Choroid plexus epithelial cell (primary cell): ENCODE measurements around the gene PRPF6.

Experiments used
- DNase-seq: peaks from one replicate; pipeline ENCODE4 v3.0.0-alpha.2; 2010; ENCODE audit warnings: low read depth
- H3K4me3 ChIP-seq: 2 replicates; pipeline ENCODE4 v1.5.1; 2011; ENCODE audit warnings: low read depth, mild to moderate bottlenecking, control low read depth, low read length, moderate library complexity
- TF ChIP-seq, protein P1 (sequence below): conservative IDR thresholded peaks from 2 replicates; pipeline ENCODE4 v1.5.1; 2011; ENCODE audit warnings: low read depth, mild to moderate bottlenecking, control low read depth, inconsistent platforms, low read length, moderate library complexity

The PRPF6 gene

DNA sequence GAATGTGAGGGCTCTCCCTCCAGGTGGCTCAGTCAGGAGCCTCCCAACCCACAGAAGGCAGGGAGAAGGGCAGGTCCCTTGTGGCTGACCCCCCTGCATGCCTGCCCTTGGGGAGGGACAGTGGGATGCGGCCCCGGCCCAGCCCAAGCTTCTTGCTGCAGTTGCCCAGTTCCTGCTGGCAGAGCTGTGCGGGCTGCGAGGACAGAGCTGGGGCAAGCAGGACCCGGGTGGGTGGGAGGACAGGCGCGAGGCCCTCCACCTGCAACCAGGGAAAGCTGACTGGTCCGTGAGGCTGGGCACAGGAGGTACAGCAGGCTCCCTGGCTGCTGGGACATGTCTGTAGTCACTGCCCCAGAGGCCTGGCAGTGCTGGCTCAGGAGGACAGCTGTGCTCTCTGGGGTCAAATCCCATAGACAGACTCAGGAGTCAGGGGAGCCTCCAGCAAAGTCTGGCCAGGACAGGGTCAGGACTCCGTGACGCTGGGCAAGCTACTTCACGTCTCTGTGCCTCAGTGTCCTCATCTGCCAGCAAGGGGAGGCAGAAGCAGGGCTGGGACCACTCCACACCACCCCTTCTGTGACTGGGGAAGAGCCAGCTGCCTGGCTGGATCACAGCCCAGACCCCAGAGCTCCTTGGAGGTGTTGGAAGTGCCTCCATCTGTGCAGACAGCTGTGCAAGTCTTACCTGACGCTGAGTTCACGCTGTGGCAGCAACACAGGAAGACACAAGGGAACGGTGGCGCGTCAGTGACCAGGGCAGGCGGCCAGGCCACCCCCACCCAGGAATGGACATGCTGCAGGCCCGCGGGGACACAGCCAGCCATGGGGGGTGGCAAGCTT is 37.7 kb upstream of the PRPF6 start:
- no peak for DNase-seq
- TF ChIP-seq, protein P1, sequence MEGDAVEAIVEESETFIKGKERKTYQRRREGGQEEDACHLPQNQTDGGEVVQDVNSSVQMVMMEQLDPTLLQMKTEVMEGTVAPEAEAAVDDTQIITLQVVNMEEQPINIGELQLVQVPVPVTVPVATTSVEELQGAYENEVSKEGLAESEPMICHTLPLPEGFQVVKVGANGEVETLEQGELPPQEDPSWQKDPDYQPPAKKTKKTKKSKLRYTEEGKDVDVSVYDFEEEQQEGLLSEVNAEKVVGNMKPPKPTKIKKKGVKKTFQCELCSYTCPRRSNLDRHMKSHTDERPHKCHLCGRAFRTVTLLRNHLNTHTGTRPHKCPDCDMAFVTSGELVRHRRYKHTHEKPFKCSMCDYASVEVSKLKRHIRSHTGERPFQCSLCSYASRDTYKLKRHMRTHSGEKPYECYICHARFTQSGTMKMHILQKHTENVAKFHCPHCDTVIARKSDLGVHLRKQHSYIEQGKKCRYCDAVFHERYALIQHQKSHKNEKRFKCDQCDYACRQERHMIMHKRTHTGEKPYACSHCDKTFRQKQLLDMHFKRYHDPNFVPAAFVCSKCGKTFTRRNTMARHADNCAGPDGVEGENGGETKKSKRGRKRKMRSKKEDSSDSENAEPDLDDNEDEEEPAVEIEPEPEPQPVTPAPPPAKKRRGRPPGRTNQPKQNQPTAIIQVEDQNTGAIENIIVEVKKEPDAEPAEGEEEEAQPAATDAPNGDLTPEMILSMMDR: no peak
- H3K4me3 ChIP-seq: no peak overlapping the region

DNA sequence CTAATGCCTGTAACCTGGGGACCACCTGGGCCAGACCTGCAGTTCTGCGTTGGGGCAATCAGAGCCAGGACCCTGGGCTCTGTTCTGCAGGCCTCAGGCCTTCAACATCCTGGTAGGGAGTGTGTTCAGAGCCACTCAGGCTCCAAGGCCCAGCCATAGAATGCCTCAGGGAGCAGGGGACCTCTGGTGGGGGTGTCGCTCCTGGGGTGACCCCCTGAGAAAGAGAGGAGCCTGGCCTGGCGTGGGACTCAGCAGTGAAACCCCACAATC is 37.2 kb upstream of the PRPF6 start:
- TF ChIP-seq, protein P1: no peak
- no peak for DNase-seq
- no peak overlapping the region for H3K4me3 ChIP-seq

DNA sequence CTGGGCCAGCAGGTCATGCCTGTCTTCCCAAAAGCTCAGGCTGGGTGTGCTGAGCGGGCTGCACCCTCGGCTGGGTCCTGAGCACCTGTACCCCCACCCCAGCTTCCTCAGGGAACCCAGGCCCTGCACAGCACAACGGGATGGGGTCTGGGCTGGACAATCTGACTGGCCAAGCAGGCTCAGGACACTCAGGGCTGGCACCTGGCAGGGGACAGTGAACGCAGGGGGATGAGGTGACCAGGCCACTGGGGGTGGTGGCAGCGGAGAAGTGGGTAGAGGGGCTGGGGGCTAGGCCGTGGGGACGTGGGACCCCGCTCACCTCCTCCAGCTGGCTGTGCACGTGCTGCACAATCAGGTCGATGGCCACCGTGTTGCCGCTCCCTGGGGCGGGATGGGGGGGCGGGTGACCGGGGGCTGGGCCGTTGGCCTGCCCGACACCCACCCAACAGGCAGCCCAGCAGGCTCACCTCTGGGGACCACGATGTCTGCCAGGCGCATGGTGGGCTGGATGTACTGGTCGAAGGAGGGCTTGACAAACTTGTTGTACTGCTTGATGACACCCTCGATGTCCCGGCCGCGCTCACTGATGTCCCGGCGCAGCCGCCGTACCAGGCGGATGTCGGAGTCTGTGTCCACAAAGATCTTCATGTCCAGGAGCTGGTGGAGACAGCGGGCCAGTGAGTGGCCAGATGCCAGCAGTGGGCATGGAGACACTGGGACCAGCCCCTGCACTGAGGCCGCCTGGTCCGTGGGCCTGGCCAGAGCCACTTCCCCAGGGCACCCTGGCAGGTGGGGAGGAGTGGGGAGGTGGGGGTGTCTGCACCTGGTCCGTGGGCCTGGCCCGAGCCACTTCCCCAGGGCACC is 36.6 kb upstream of the PRPF6 start:
- TF ChIP-seq, protein P1: no peak
- H3K4me3 ChIP-seq: no peak overlapping the region
- DNase-seq: no peak

DNA sequence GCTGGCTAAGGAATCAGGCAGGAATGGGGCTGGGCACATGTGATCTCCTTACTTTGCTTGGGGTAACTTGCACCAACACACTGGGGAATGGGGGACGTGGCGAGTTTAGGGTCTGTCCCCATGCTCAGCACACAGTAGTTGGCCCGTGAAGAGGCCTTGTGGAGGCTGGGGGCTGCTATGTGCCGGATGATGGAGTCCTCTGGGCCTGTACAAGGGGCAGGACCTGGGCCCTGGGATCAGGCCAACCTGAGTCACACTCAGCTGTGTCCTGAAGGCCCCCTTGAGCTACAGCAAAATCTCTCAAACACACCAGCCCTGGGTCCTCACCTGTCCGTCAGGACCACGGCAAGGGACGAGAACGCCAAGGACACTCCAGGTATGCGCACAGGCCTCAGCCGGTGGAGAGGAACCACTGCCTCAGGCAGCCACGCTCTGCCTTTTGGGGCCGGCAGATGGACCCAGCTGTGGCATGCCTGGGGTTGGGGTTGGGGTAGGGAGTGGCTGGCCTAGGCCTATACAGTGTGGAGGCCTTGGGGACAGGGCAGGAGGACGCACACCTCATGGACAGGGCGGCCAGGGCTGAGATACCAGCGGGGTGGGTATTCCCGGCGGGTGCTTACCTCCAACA is 35.8 kb upstream of the PRPF6 start:
- TF ChIP-seq, protein P1: no peak
- no peak overlapping the region for H3K4me3 ChIP-seq
- DNase-seq: no peak

DNA sequence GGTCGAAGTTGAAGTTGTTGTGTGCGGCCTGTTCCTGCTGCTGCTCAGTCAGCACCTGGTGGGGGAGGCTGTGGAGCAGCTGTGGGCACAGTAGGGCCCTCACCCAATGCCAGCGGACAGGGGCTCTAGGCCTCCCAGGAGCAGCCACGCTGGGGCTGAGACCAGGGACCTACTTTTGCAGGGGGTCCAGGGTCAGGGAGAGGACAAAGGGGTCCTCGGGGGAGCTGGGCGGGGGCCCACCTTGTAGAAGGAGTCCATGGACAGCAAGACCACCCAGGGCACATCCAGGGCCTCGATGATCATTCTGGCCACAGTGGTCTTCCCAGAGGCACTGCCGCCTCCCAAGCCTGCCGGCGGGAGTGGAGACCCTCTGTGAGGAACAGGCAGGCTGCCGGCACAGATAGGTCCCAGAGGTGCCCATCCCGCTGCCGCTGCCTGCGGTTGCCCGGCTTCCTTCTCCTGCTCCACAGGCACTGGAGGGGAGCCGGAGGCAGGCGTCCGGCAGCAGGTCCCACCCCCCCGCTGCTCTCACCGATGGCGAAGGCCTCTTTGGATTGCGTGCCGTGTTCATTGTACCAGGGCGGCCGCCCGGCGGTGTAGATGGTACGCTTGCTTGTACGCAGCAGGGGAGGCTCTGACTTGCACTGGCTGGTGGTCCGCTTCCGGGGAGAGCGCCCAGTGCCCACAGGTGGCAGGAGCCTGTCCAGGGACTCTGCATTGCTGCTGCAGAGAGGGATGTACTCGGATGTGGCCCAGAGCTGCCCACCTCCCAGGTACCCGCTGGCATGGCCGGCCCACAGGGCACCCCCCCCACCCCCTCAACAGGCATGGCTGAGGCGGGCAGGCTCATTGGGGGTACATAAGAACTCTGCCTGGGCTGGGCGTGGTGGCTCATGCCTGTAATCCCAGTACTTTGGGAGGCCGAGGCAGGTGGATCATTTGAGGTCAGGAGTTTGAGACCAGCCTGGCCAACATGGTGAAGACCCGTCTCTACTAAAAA is 34.7 kb upstream of the PRPF6 start:
- TF ChIP-seq, protein P1: no peak
- DNase-seq: no peak
- no peak overlapping the region for H3K4me3 ChIP-seq

DNA sequence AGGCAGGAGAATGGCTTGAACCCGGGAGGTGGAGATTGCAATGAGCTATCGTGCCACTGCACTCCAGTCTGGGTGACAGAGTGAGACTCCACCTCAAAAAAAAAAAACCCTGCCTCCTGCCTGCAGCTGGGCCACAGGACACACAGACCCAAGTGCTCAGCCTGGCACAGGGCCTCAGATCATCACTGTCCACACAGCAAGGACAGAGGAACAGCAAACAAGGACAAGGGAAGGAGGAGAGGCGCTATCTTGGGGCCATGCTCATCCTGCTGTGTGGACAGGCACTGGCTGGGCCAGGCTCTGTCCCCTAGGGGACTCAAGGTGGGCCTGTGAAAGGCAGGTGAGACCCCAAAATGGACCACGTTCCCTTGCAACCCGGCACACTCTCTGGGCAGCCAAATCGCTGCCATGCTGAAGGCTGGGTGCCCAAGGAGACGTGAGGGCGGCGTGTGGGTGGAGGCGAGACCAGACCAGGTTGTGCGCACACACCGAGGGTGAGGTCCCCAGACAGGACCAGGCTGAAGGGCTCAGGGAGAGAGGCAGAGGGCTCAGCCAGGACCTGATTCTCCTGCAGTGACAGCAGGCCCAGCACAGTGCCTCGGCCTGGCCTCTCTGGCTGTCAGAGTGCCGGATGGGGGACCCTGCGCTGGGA is 33.8 kb upstream of the PRPF6 start:
- TF ChIP-seq, protein P1: no peak
- DNase-seq: no peak
- H3K4me3 ChIP-seq: no peak overlapping the region
